Endothelial cell of umbilical vein (primary cell): ENCODE measurements around the gene TMEM184B. TPM values are rescaled to one million over a fixed set of nuclear protein-coding genes. Genes with fewer than 3 reads are reported as not detected.
A peak's percentile ranks its signal among the peaks of the same experiment; 100 is the strongest.

Experiments
- BruUV-seq: library from RNA; stranded (reverse); fragments of 400-500 nt; replicated peaks from 2 replicates; lab custom pipeline; 2021; lab: Mats Ljungman, UMichigan
- CTCF ChIA-PET: fragments of 300-600, 350-600 bp; sonication (Branson Sonifier 250); formaldehyde crosslinking; loops from one replicate; lab custom pipeline; 2021; ENCODE audit warnings: antibody characterized with exemption, inconsistent platforms; lab: Charles Lee
- POLR2A ChIA-PET: fragments of 300-600, 350-600 bp; sonication (Branson Sonifier 250); formaldehyde crosslinking; loops from one replicate; lab custom pipeline; 2021; ENCODE audit warnings: antibody characterized with exemption, inconsistent platforms; lab: Charles Lee
- DNase-seq: peaks from one replicate; pipeline ENCODE4 v3.0.0-alpha.2; 2011; ENCODE audit warnings: low read depth, low spot score
- FAIRE-seq: peaks from 2 replicates; lab custom pipeline; 2011; peaks lifted over from hg19 to GRCh38; lab: Jason Lieb, UNC
- H2AFZ ChIP-seq: 2 replicates; pipeline ENCODE4 v1.6.0; 2012; ENCODE audit warnings: low read depth, low read length, control low read depth, inconsistent platforms
- H3K27ac ChIP-seq: 2 replicates; pipeline ENCODE4 v1.5.1; 2011; ENCODE audit warnings: low read depth, mild to moderate bottlenecking, control low read depth, low read length, moderate library complexity; ENCODE audit not compliant: insufficient read depth
- H3K27me3 ChIP-seq, 2 experiments: 2 replicates each; pipeline versions ENCODE4 v1.6.0 to v1.6.1; 2011; ENCODE audit warnings: low read length in 2 of 2, mixed read lengths in 1 of 2; ENCODE audit not compliant: control insufficient read depth in 2 of 2, insufficient read depth in 2 of 2
- H3K36me3 ChIP-seq, 2 experiments: 2 replicates in 1 of 2; 3 replicates in 1 of 2; pipeline ENCODE4 v1.5.1; 2011; ENCODE audit warnings: low read length in 2 of 2, mild to moderate bottlenecking in 1 of 2, moderate library complexity in 1 of 2; ENCODE audit not compliant: control insufficient read depth in 2 of 2, insufficient read depth in 2 of 2; ENCODE audit errors: extremely low read depth in 1 of 2
- H3K4me1 ChIP-seq: 3 replicates; pipeline ENCODE4 v1.5.1; 2011; ENCODE audit warnings: mild to moderate bottlenecking, low read length; ENCODE audit not compliant: control insufficient read depth, insufficient read depth; ENCODE audit errors: extremely low read depth
- H3K4me2 ChIP-seq: 2 replicates; pipeline ENCODE4 v1.6.1; 2011; ENCODE audit warnings: low read length, control low read depth, mixed read lengths; ENCODE audit not compliant: insufficient read depth
- H3K4me3 ChIP-seq, 3 experiments: fragments of 200-600 bp in 1 of 3; sonication (generic), shearing (Covaris generic) in 1 of 3; replicated peaks in 1 of 3; 2 replicates each; pipeline ENCODE4 v1.5.1; 2011 to 2016; ENCODE audit warnings: control low read depth in 3 of 3, low read length in 3 of 3, mild to moderate bottlenecking in 2 of 3, inconsistent platforms in 1 of 3, low read depth in 1 of 3, moderate library complexity in 1 of 3; ENCODE audit not compliant: insufficient read depth in 1 of 3
- H3K79me2 ChIP-seq: 2 replicates; pipeline ENCODE4 v1.6.0; 2012; ENCODE audit warnings: low read length, inconsistent platforms; ENCODE audit not compliant: control insufficient read depth, insufficient read depth
- H3K9ac ChIP-seq: replicated peaks from 2 replicates; pipeline ENCODE3; 2011; ENCODE audit warnings: low read length, control low read depth; ENCODE audit not compliant: insufficient read depth; ENCODE audit errors: extremely low read depth
- H3K9me1 ChIP-seq: replicated peaks from 3 replicates; pipeline ENCODE4 v1.6.0; 2011; ENCODE audit warnings: mild to moderate bottlenecking, low read length; ENCODE audit not compliant: control insufficient read depth, insufficient read depth; ENCODE audit errors: extremely low read depth
- H3K9me3 ChIP-seq: replicated peaks from 2 replicates; pipeline ENCODE4 v1.5.1; 2012; ENCODE audit warnings: low read length, inconsistent platforms; ENCODE audit not compliant: control insufficient read depth, insufficient read depth
- H4K20me1 ChIP-seq: replicated peaks from 2 replicates; pipeline ENCODE3; 2011; ENCODE audit warnings: mild to moderate bottlenecking, low read length; ENCODE audit not compliant: control insufficient read depth, insufficient read depth; ENCODE audit errors: extremely low read depth
- EZH2 ChIP-seq: IDR thresholded peaks from 2 replicates; pipeline ENCODE4 v1.6.1; 2012; ENCODE audit warnings: borderline replicate concordance, low read depth, mild to moderate bottlenecking, moderate library complexity, low read length, inconsistent platforms; ENCODE audit not compliant: severe bottlenecking
- FOS ChIP-seq: IDR thresholded peaks from 2 replicates; pipeline ENCODE4 v1.6.1; 2011; ENCODE audit warnings: mild to moderate bottlenecking, low read length, moderate library complexity, borderline replicate concordance; ENCODE audit not compliant: insufficient read depth
- GATA2 ChIP-seq: IDR thresholded peaks from 2 replicates; pipeline ENCODE4 v1.7.0; 2011; ENCODE audit warnings: low read depth, mild to moderate bottlenecking, moderate library complexity, mixed read lengths, low read length; ENCODE audit not compliant: insufficient read length, insufficient read depth
- JUN ChIP-seq: IDR thresholded peaks from 2 replicates; pipeline ENCODE4 v1.6.1; 2011; ENCODE audit warnings: borderline replicate concordance, low read depth; ENCODE audit not compliant: insufficient read length, insufficient read depth
- MYC ChIP-seq: IDR thresholded peaks from one replicate; pipeline ENCODE4 v1.6.1; 2011; ENCODE audit warnings: mild to moderate bottlenecking, low read depth, low read length
- POLR2A ChIP-seq: IDR thresholded peaks from 2 replicates; pipeline ENCODE4 v1.6.1; 2012; ENCODE audit warnings: low read depth, mild to moderate bottlenecking, control low read depth, low read length
- POLR2AphosphoS5 ChIP-seq: IDR thresholded peaks from 2 replicates; pipeline ENCODE4 v1.6.1; 2012; ENCODE audit warnings: low read depth, mild to moderate bottlenecking, control low read depth, low read length, moderate library complexity; ENCODE audit not compliant: insufficient read depth
- dilution Hi-C: fragments of 300-500 bp; cut with MboI; formaldehyde crosslinking; loops from one replicate; pipeline ENCODE4 v1.15.0; 2019; ENCODE audit warnings: low sequenced_read_pairs; ENCODE audit not compliant: extremely low pct_ligation_motif_present
- intact Hi-C: fragments of 100-400 bp; cut with micrococcal nuclease; formaldehyde crosslinking; loops from one replicate; pipeline ENCODE4 v1.10.0; 2022
- polyA plus RNA-seq, 4 experiments: library from polyadenylated mRNA; depleted of rRNA in 3 of 4; stranded (reverse) in 3 of 4; unstranded in 1 of 4; fragments of >200 nt; gene quantifications; 2 replicates each; pipeline versions ENCODE4 v1.2.1 to v1.2.3, GENCODE V29; 2011 to 2012; ENCODE audit warnings: missing spikeins in 1 of 4
- total RNA-seq: library from RNA; stranded (reverse); gene quantifications from 2 replicates; pipeline ENCODE4 v1.2.3, GENCODE V29; 2021
- TF ChIP-seq, protein P1 (sequence below), 2 donors: IDR thresholded peaks; 1 replicate in 1 of 2; 2 replicates in 1 of 2; pipeline ENCODE4 v1.5.1; 2011; ENCODE audit warnings: low read length in 2 of 2, mild to moderate bottlenecking in 2 of 2, moderate library complexity in 2 of 2, control low read depth in 1 of 2, inconsistent platforms in 1 of 2, low read depth in 1 of 2; ENCODE audit not compliant: insufficient read depth in 1 of 2; ENCODE audit errors: extremely low read depth in 1 of 2
- TF ChIP-seq, protein P2 (sequence below): IDR thresholded peaks from 2 replicates; pipeline ENCODE4 v1.6.1; 2011; ENCODE audit not compliant: insufficient read depth, insufficient read length

The TMEM184B gene
- total and polyA plus RNA-seq, 2 donors (not counting 3 experiments of a cell fraction or from before 2014, with no cell fraction given), result 72.5 to 96.6 TPM

DNA sequence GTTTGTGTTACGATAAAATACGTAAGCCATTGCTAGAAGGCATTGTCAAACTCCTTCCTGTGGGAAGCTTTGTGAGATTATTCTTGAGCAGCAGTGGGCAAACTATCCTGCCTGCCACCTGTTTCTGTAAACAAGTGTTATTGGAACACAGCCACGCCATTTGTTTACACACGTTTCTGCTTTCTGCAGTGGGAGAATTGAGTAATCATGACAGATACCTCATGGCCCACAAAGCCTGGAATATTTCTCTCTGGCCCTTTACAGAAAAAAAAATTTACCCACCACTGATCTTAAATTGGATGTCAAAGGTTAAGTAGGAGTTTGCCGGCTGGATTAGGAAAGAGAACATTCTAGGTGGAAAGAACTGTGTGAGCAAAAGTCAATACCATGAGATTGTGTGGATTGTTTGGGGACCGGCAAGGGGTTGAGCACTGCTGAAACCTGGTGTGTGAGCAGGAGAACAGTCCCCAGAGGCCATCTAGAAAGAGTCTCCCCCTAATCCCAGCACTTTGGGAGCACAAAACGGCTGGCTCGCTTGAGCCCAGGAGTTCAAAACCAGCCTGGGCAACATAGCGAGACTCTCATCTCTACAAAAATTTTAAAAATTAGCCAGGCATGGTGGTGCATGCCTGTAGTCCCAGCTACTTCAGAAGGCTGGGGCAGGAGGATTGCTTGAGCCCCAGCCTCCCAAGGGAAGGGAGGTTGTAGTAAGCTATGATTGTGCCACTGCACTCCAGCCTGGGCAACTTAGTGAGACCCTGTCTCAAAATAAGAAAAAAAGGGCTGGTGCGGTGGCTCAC is 85.2 kb downstream of the TMEM184B start:
- CTCF ChIA-PET, result interaction anchor here (1.4 to 1.8 kb wide), 3 partner anchors 9 to 73 kb away, joined by 3 to 14 read pairs (median 5); no protein-coding TSS in a partner anchor
- Histone ChIP-seq H3K27me3 (no peaks in the 10 kb centered on the region), H3K4me3 (no peak overlapping the region), H3K4me1 (peaks cover 10% of the 10 kb centered on the region), H3K9me3 (no peaks in the 10 kb centered on the region), H3K79me2 (no peaks in the 10 kb centered on the region), H4K20me1 (no peaks in the 10 kb centered on the region), H3K36me3 (no peaks in the 10 kb centered on the region), H3K4me2 (no peak overlapping the region), H2AFZ (no peak overlapping the region), H3K9ac (no peak overlapping the region), H3K27ac (no peak overlapping the region), H3K9me1 (no peaks in the 10 kb centered on the region)
- FAIRE-seq (peak; percentile 75), DNase-seq (peak; percentile 75)
- BruUV-seq, result no TSS peak
- POLR2A ChIA-PET, result interaction anchor here (1.8 kb wide), 1 partner anchor 12 kb away, joined by 7 read pairs; no protein-coding TSS in a partner anchor
- intact Hi-C loops, result no loop called here
- TF ChIP-seq POLR2A, result no peak
- dilution Hi-C loops, result no loop called here

DNA sequence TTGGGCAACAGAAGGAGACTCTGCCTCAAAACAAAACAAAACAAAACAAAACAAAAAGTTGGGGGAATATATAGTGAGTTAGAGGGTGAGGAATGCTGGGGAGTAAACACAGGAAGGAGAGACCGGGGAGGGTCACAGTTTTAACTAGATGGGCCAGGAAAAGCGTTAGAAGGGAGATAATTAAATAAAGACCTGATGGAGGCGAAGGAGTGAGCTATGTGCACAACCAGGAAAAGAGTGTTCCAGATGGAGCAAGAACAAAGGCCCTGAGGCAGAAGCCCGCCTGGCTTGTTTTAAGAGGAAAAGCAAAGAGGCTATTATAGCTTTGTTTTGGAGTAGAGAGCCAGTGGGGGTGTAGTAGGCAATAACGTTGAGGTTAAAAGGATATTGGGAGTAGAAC is 86.4 kb downstream of the TMEM184B start:
- Histone ChIP-seq H3K36me3 (no peaks in the 10 kb centered on the region), H3K9ac (no peak overlapping the region), H4K20me1 (no peaks in the 10 kb centered on the region), H3K4me1 (peaks cover 15% of the 10 kb centered on the region), H3K27me3 (no peaks in the 10 kb centered on the region), H3K79me2 (no peaks in the 10 kb centered on the region), H3K27ac (peak overlapping the region; percentile 26), H3K4me3 (no peak overlapping the region), H3K9me3 (no peaks in the 10 kb centered on the region), H2AFZ (peak overlapping the region; percentile 71), H3K4me2 (peak overlapping the region; percentile 39), H3K9me1 (no peaks in the 10 kb centered on the region)
- intact Hi-C loops, result no loop called here
- BruUV-seq, result no TSS peak
- FAIRE-seq, result peak; percentile 37
- POLR2A ChIA-PET, result interaction anchor here (0.7 to 1.8 kb wide), 2 partner anchors 10 to 15 kb away, joined by 3 to 7 read pairs; partner anchors contain the start of gene MAFF
- peak; percentile 51 for DNase-seq
- dilution Hi-C loops, result no loop called here
- no peak for TF ChIP-seq POLR2A
- TF ChIP-seq, protein P1, sequence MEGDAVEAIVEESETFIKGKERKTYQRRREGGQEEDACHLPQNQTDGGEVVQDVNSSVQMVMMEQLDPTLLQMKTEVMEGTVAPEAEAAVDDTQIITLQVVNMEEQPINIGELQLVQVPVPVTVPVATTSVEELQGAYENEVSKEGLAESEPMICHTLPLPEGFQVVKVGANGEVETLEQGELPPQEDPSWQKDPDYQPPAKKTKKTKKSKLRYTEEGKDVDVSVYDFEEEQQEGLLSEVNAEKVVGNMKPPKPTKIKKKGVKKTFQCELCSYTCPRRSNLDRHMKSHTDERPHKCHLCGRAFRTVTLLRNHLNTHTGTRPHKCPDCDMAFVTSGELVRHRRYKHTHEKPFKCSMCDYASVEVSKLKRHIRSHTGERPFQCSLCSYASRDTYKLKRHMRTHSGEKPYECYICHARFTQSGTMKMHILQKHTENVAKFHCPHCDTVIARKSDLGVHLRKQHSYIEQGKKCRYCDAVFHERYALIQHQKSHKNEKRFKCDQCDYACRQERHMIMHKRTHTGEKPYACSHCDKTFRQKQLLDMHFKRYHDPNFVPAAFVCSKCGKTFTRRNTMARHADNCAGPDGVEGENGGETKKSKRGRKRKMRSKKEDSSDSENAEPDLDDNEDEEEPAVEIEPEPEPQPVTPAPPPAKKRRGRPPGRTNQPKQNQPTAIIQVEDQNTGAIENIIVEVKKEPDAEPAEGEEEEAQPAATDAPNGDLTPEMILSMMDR (IDR thresholded peaks at IDR 0.05; ENCODE audit: extremely low read depth in 1 of 2, insufficient read depth in 1 of 2, low read depth in 1 of 2, low read length in 2 of 2), result no peak
- TF ChIP-seq GATA2, result no peak
- no peak for TF ChIP-seq POLR2AphosphoS5
- no peak for TF ChIP-seq FOS
- TF ChIP-seq, protein P2, sequence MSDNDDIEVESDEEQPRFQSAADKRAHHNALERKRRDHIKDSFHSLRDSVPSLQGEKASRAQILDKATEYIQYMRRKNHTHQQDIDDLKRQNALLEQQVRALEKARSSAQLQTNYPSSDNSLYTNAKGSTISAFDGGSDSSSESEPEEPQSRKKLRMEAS, result no peak
- TF ChIP-seq MYC, result no peak
- no peak for TF ChIP-seq JUN
- TF ChIP-seq EZH2, result no peak
- CTCF ChIA-PET, result interaction anchor here (0.8 to 1.8 kb wide), 6 partner anchors 7 to 89 kb away, joined by 3 to 14 read pairs (median 3); partner anchors contain the start of gene MAFF
